ENCODE data around the gene NFATC4. TPM values are rescaled to one million over a fixed set of nuclear protein-coding genes. Genes with fewer than 3 reads are reported as not detected.

Gene NFATC4
- total RNA-seq, 2 donors from 2014 or later = 12.5 to 13.4 TPM

GRCh38 chr14:24408764-24409163 lies 40.8 kb downstream of the NFATC4 start:
- H3K4me1 ChIP-seq = peaks cover 0 to 9% of the 10 kb centered on the region in 2 donors
- no peak overlapping the region for H3K4me3 ChIP-seq
- H3K27me3 ChIP-seq = no peaks in the 10 kb centered on the region
- TF ChIP-seq, protein P1, sequence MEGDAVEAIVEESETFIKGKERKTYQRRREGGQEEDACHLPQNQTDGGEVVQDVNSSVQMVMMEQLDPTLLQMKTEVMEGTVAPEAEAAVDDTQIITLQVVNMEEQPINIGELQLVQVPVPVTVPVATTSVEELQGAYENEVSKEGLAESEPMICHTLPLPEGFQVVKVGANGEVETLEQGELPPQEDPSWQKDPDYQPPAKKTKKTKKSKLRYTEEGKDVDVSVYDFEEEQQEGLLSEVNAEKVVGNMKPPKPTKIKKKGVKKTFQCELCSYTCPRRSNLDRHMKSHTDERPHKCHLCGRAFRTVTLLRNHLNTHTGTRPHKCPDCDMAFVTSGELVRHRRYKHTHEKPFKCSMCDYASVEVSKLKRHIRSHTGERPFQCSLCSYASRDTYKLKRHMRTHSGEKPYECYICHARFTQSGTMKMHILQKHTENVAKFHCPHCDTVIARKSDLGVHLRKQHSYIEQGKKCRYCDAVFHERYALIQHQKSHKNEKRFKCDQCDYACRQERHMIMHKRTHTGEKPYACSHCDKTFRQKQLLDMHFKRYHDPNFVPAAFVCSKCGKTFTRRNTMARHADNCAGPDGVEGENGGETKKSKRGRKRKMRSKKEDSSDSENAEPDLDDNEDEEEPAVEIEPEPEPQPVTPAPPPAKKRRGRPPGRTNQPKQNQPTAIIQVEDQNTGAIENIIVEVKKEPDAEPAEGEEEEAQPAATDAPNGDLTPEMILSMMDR (IDR thresholded peaks at IDR 0.05) = no peak
- no peaks in the 10 kb centered on the region for H3K9me3 ChIP-seq
- peaks cover 23% of the 10 kb centered on the region for H3K36me3 ChIP-seq
- DNase-seq (ENCODE audit: low spot score) = no peak
- H3K27ac ChIP-seq = no peak overlapping the region

GRCh38 chr14:24409192-24409591 lies 41.2 kb downstream of the NFATC4 start:
- H3K27me3 ChIP-seq = no peaks in the 10 kb centered on the region
- peaks cover 23% of the 10 kb centered on the region for H3K36me3 ChIP-seq
- no peak overlapping the region for H3K4me3 ChIP-seq
- TF ChIP-seq, protein P1 (IDR thresholded peaks at IDR 0.05) = no peak
- H3K9me3 ChIP-seq = no peaks in the 10 kb centered on the region
- H3K27ac ChIP-seq = no peak overlapping the region
- peaks cover 0 to 5% of the 10 kb centered on the region in 2 donors for H3K4me1 ChIP-seq
- no peak for DNase-seq (ENCODE audit: low spot score)

GRCh38 chr14:24409956-24410355 lies 42.0 kb downstream of the NFATC4 start:
- TF ChIP-seq, protein P1 (IDR thresholded peaks at IDR 0.05) = no peak
- Histone ChIP-seq H3K36me3 (peaks cover 23% of the 10 kb centered on the region), H3K27ac (no peak overlapping the region), H3K9me3 (no peaks in the 10 kb centered on the region), H3K27me3 (no peaks in the 10 kb centered on the region), H3K4me3 (no peak overlapping the region), H3K4me1 (no peaks in the 10 kb centered on the region)
- DNase-seq (ENCODE audit: low spot score) = no peak

- peak; percentile 78 for DNase-seq (ENCODE audit: low spot score)
- TF ChIP-seq, protein P1 (IDR thresholded peaks at IDR 0.05) = peak; percentile 36 to 65
- Histone ChIP-seq H3K27me3 (no peaks in the 10 kb centered on the region), H3K4me1 (no peaks in the 10 kb centered on the region), H3K9me3 (no peaks in the 10 kb centered on the region), H3K36me3 (peaks cover 23% of the 10 kb centered on the region), H3K27ac (no peak overlapping the region), H3K4me3 (no peak overlapping the region)
These were observed 43.7 kb downstream of the NFATC4 start for GRCh38 chr14:24411443-24412389.

- TF ChIP-seq, protein P1 (IDR thresholded peaks at IDR 0.05) = no peak
- Histone ChIP-seq H3K4me1 (peaks cover 0 to 6% of the 10 kb centered on the region in 2 donors), H3K9me3 (no peaks in the 10 kb centered on the region), H3K4me3 (no peak overlapping the region), H3K27ac (no peak overlapping the region), H3K27me3 (no peaks in the 10 kb centered on the region), H3K36me3 (peaks cover 12% of the 10 kb centered on the region)
- no peak for DNase-seq (ENCODE audit: low spot score)
These were observed 46.1 kb downstream of the NFATC4 start for GRCh38 chr14:24414077-24414476.

Data from right atrium auricular region (tissue), 2 donors.